ENCODE results near the gene ARL14EP.

ARL14EP gene

DNA sequence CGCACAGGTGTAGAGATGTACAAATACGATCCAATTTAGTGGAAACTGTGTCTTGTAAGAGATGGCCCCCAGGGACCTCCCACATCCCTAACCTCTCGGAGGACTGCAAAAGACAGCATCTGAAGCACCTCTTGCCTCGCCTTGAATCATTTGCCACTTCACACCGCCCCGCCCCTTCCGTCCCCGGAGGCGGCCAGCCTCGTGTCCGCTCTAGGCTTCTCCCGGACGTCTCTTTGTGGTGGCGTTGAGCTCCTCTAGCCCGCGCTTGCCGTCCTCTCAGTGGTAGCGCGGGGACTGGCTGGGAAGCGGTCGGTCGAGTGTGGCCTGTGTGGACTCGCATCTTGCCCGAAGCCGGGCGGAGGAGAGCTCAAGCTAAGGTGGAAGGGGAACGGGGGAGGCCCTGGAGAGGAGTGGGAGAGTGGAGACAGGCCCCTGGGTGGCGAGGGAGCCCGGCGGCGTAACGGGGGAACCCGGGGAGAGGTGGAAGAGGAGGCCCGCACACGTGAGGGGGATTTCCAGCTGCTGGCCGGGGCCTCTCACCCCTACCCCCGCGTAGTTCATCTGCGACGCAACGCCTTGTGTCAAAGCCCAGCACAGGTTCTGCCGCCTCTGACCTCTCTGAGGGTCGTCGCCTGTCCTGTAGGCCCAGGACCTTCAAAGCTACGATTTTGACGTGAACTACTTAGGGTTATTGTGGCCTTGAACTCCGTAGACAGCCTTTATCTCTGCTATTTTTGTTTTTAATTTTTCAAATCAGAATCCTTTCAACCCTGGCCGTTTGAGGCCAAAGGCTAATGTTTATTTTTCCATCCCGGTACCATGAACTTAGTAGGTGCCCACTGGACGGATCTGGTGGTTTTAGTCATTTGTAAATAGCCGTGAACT lies at the start of gene ARL14EP:
Gene ARL14EP, plus strand, starts transcription at position 279 of the 885 bp plus-strand sequence. CDS start 7,845 bp downstream, outside the sequence.
- peak; percentile 94 for DNase-seq

DNA sequence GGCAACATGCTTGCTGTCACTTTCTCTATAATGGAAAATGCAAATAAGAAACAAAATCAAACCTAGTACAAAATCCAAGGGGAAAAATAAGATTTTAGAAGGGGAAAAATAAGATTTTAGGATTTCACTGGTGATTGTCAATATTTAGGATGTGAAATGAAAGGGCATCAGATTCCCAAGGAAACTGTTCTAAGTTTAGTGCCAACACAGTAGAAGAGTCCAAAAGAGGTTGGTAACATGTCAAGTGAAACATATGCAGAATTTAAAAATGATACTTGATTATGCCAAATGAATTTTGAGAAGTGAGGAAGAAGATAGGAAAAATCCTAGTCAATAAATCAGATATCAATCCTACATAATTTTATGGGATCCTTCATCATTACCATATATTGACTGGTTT lies 45.7 kb upstream of the ARL14EP start:
- no peak for DNase-seq

DNA sequence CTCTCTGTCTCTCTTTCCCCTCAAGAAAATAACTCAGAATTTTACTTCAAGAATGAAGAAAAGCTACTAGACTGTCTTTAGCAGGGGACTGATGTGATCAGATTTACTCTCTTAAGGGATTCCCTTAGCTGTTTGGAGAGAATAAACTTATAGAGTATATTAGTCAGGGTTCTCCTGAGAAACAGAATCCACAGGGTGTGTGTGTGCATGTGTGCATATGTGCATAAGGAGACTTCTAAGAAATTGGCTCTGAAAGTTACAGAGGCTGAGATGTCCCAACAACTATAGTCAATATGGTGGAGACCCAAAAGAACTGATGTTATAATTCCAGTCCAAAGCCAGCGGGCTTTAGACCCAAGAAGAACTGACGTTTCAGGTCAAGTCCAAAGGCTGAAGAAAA lies 43.1 kb upstream of the ARL14EP start:
- DNase-seq, result no peak

DNA sequence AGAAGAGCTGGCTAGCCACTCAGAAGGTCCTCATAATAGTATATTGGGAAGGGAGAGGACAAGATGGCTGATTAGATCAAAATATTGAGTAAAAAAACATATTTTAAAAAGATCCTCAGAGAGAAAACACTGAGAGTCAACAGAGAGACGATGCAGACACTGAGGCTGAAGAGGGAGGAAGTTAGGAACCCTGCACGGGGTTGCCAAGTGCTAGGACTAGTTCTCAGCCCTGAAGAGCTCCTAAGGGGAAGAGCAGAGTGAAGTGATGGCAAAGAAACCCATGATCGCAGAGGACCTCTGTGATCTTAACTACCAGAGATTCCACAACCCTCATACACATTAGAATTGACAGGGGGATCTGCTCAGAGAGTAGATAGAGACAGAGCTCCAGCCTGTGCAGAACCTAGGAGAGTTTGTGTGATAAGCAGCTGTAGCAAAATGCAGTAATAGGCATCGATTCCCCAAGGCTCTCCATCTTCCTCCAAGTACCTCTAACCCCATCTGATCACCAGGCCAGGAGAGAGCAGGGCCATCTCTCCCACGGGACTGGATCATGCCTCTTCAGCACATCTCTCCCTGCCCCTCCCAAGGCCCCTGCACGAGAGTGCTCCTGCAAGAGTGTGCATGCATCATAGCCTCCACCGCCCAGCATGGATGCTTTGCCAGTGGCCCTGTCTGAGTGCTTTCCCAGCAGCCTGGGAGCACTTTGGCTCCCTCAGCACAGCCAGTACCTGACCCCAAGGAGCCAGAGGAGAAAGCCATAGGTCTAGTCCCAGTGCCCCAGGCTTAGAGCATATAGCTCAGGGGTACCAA lies 41.2 kb upstream of the ARL14EP start:
- DNase-seq, result no peak

DNA sequence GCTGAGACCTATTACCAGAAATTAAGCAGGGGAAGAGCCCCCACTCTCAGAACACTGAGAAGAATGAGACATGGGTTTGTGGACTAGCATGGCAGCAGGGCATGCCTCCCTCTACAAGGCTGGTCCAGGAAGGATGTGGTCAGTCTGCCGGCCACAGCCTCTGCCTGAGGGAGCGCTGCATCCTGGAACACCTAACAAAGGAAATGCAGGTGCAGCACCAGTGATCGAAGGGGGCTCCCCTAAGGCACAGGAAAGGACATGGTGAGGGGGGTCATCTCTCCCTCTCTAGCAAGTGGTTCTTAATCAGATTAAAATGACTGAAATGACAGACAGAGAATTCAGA lies 40.6 kb upstream of the ARL14EP start:
- peak; percentile 43 for DNase-seq

DNA sequence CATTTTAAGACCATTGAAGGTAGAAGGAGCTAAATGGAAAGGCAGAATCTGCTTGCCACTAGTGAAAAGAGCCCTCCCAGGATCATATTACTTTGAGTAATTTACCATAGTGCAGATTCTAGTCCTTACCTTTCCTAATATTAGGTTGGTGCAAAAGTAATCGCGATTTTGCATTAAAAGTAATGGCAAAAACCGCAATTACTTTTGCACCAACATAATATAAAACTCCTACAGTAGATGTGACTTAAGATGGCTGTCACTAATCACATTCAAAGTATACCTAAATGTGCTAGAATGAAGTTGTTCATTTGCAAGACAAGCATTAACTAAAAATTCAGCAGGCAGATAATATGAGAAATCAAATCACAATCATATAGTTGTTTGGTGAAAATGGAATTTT lies 38.1 kb upstream of the ARL14EP start:
- DNase-seq, result no peak

DNA sequence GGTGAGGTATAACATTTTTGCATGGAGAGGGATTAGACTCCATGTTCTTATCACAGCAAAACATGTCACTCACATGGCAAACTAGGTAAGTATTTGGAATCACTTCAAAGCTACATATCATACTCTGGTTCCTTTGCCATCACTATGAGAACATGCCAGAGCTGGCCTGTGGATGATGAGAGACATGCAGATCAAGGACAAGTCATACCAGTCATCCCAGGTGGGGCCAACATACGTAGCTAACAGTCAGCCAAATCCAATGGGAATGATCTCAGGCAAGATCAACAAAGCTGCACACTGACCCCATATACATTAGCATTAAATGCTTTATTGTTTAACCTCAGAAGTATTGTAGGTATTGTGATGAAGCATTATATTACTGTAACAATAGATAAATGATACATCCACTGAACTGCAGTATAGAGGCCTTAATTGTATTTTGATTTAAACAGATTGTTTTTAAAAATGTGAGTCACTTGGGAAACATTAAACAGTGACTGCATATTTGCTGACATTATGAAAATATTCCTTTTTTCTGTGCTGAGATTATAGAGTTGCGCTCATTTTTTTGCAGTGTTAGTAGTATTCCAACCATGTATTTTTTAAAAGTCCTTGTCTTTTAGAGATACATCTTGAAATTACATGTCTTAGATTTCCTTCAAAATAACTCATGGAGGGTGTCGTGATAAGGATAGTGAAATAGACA lies 37.3 kb upstream of the ARL14EP start:
- no peak for DNase-seq

DNA sequence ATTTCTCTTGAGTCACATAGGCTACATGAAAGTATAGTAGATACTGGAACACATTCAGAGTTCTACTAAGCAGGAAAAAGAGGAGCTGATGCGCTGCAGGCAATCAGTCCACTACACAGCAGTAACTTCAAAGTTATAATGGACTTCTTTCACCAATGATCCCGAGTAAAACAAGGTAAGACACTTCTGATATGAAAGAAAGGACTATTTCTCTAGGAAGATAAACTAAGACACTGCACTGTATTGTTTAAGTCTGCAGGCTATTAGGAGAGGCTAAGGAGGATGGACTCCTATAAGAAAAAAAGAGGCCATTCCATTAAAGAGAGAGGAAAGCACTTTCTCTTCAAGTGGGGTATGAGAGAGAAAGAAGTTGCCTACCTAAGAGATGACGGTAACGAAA lies 31.6 kb upstream of the ARL14EP start:
- DNase-seq, result no peak

DNA sequence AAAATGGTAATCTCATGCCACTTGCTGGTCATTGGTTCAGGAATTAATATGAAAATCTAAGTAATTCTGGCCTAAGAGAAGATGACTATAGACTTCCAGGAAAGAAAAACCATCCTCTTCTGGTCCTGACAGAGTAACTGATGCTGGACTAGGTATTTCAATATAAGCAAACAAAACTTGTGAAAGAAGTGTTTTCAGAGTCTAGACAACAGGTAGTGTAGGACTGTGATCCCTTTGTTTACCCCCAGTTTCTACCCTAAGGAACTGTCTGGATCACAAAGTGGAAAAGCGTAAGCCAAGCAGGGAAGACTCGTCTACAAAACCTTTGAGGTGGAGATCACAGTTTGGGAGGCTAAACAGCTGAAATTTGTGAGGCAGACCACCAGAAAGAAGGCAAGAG lies 30.4 kb upstream of the ARL14EP start:
- no peak for DNase-seq

DNA sequence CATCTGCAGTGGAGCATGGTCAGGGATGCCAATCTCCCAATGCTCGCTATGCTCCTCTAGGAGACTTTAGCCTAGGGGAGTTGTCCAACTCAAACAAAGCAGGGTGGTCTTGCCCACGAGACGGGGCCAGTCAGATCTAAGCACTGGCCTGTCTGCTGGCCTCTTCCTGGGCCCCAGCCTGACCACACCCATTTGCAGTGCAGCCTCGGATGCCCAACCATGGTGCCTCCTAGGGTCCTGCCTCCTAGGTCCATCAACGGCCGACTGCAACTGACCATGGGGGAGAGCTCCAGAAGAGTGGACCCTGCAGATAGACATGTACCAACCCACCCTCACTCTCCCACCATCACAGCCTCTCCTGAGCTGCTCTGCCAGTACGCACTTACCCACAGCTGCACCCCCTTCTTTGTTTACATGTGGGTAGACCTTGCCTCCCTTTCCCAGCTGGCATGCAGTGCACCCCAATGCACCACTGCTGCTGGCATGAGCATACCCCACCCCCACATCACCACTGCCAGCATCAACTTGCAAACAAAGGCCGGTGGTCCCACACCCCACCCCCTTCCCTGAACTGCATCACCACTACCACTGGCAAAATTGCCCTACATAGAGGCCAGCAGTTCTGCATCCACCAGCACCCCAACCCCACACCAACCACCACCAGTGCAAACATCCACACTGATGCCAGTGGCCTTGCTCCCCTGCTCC lies 27.6 kb upstream of the ARL14EP start:
- no peak for DNase-seq

DNA sequence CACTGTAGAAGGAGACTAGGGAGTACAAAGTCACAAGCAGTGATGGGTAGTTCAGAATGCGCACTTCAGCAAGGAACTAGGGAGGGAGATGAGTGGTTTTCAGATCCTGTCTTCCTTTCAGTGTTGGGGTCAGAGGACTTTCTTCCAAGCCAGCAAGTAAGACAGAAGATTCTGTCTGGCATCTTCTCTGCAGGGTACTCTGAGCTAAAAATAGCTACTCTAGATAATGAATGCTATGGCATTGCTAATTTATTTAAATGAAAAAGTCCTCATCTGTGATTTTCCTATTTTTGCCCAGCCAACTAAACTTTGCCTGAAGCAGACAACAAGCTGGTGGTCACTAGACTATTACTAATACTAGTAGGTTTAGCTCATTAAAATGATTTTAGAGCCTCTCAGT lies 18.3 kb upstream of the ARL14EP start:
- DNase-seq, result no peak

DNA sequence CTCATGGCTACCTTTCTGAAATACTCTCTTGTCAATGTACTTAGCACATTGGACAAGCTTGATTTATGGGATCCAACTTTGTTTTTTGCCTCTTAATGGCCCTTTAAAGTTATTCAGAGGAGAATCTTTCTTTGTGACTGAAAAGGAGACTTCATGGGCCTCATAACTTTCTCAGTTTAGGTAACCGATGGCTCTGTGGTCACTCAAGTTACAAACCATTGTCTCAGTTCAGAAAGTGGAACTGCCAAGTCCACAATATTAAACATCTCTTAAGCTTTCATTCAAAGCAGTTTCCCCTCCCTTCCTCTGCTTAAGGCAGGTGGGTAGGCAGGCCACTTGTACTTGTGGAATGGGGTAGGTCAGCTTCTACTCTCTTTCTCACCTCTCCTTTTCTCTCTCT lies 12.3 kb upstream of the ARL14EP start:
- DNase-seq, result no peak

DNA sequence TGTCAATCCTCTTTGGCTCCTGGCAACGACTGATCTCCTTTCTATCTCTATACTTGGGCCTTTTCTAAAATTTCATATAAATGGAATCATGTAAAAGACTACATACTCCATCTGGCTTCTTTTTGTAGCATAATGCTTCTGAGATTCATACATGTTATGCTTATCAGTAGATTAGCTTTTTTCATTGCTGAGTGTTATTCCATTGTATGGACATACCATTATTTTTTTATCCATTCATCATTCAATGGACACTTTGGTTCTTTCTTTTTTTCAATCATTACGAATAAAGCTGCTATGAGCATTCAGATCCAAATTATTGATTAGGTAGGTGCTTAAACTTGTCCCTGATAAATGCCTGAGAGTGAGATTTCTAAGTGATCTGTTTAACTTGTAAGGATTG lies 11.7 kb upstream of the ARL14EP start:
- DNase-seq, result no peak

DNA sequence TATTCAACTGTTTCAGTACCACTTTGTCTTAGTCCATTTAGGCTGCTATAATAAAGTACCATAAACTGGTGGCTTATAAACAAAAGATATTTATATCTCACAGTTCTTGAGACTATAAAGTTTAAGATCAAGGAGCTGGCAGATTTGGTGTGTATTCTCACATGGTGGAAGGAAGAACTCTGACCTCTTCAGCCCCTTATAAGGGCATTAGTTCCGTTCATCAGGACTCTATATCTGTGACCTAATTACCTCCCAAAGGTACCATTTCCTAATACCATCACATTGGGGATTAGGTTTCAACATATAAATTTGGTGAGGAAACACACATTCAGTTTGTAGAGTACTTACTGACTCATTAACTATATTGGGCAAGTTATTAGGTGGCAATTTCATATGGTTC lies 10.7 kb upstream of the ARL14EP start:
- no peak for DNase-seq

DNA sequence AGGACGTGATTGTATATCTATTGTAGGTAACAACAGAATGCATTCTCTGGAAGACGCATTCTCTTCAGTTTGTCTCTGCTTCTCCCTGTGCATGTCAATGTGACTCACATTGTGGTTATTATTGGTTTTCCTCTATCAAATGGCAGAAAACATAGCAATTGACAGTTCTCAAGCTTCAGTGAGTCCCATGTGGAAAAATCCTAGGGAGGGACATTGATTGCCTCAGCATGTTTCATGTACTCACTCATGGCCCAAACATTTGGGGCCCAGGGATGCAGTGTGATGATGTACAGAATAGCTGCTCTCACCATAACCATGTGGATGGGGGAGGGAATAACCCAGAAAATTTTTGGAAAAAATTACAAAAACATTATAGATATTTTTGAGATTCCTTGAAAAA lies 9.3 kb upstream of the ARL14EP start:
- DNase-seq, result no peak

DNA sequence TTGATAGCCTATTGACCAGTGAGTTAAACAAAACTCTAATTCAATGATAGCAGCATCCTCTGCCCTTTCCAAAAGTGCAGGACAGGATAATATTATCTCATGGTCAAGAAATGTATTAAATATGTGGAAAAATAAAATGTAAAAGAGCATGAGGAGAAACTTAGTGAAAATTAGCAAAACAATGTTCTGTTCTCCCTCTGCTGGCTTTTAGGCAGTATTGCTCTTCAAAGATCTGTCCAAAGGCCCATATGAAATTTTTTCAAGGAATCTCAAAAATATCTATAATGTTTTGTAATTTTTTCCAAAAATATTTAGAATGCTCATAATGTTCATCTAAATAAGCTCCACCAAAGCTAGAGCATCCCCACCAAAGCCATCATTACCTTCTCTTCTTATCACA lies 8.3 kb upstream of the ARL14EP start:
- DNase-seq, result no peak

DNA sequence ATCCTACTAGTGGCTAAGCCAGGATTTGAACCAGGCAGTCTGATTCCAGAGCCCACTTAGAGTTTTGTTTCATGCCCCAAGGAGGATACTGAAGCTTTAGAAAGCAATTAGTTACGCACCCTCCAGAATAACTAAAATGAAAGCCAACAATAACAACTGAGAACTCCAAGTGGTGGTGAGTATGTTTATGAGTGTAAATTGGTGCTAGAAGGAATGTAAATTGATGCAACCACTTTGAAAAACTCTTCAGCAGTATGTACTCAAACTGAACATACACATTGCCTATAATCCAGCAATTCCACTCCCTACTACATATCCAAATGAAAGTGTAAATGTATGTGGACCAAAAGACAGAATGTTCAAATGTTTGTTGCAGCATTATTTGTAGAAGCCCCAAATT lies 6.7 kb upstream of the ARL14EP start:
- DNase-seq, result no peak

DNA sequence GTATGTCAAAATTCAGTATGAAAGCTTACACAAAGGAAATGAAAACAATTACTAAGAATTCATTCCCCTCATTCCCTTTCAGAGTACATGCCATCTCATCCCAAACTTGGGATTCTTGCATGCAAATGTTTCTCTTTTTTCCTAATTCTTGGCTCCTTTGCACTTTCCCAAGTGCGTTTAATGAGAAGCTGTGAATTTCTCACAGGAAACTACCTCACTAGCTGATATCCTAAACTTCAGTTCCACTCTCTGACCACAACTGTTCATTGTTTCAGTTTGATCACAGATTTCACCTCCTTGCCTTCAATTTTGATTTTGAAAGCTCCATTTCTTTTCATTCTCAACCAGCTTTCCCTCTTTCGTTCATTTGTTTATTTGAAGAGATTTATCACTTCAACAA lies 5.9 kb upstream of the ARL14EP start:
- DNase-seq, result no peak

DNA sequence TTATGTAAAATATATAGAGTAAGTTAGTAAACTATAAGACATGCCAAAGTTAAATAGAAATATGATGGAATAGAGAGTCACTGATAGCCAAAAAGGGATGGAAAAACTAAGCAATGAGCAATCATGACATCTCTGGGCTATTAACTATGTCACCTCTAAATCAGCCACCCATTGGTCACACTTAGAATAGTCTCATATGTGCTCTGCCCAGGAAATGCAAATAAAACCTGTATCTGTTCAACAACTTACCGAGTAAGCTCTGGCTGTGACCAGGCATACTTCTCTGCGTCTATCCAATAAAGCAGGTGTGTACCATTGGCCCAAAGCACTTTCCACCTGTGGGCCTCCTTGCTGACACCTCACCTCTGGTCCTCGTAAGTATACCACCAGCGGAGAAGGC lies 1.6 kb upstream of the ARL14EP start:
- no peak for DNase-seq

DNA sequence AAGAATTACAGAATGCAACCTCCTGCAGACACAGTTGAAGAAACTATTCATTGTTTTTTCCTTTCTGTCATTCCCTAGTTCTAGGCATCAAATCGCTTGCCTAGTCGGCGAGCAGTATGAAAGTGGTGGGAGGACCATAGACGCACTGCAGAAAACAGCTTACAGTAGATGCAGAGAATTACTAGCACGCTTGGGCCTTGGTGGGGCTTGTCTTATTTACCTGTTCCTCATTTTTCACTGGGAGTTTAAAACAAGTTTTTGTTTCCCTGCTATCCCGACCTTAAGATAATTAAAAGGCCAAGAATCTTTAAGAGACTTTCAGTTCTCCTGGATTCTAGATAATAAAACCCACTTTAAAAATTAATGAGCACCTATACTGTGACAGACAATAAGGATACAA lies 713 bp upstream of the ARL14EP start:
- DNase-seq, result no peak

DNA sequence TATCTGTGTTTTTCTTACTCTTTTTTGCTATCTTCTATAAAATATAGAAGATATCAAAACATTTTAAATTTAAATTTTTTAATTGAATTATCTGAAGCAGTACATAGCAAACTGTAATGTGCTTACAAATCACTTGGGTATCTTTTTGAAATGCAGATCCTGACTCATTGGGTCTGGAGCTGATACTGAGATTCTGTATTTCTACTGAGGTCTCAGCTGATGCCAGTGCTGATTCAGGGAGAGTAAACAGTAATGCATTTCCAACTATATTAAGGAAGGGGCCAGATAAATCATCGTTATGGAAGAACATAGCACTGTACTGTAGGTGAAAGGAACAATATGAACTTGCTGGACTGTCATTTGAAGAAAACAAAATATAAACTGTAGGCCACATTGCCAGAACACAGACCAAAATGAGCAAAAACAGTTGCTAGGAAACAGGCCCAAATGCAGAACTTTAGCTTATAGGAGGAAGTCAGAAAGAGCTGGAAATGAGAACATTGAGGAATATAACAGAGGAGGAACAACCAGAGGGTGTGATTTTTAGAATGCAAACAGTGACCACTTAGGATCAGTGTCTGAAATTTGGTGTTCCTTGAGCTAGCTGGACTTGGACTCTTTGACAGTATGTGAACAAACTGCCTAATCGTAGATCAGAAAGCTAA lies 3.3 kb downstream of the ARL14EP start:
- DNase-seq, result no peak

DNA sequence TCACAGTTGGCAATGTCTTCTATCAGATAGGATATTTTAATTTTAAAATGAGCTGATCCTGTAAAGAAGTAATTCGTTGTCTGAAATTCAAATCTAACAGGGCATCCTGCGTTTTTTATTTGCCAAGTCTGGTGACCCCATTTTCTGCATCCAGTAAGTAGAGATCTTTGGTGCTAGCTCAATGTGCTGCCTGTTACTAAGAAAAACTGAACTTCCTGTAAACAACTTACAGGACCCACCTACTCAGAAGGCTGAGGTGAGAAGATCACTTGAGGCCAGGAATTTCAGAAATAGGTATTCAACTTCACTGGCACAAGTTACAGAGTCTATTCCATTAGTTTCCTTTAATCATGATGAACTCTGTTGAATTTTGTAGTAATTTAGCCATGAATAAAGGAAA lies 4.0 kb downstream of the ARL14EP start:
- peak; percentile 10 for DNase-seq

DNA sequence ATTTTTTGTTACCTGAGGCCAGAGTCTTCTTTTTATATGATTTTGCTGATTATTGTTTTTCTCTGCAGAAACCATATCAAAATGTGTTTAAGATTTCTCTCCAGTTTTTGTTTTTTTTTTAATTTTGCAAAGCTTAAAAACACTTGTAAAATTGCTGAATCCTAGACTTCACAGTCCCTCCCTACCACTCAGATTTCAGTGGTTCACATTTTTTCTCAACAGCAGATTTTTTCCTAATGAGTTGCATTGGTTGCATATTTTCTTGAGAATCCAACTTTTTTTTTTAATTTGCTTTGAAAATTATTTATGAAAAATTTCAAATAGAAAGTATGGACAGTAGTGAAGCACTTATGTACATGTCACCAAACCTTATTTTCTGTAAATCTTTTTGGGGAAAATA lies 5.8 kb downstream of the ARL14EP start:
- no peak for DNase-seq

All from activated CD4-positive, alpha-beta T cell treated with anti-CD3 and anti-CD28 coated beads, Interleukin-2, amount 50 U/mL, for 16 hours (primary cell).